Renal cortex interstitium (tissue), 11 donors: ENCODE data around the gene ADGRG6. TPM values are rescaled to one million over a fixed set of nuclear protein-coding genes. Genes with fewer than 3 reads are reported as not detected.
"Not testable (repeated sequence)": the region's sequence is repeated elsewhere in the genome, so short reads cannot be mapped to it uniquely, and the experiment has no call there.

Experiments used
- DNase-seq, 11 donors: peaks; one replicate each; pipeline ENCODE4 v3.0.0-alpha.2; 2013; ENCODE audit warnings: low read depth in 9 of 11, low spot score in 4 of 11; ENCODE audit errors: extremely low read depth in 1 of 11
- polyA plus RNA-seq, 3 donors: library from polyadenylated mRNA; unstranded; fragments of 120-200 nt; gene quantifications; one replicate each; pipeline ENCODE4 v1.2.1, GENCODE V29; 2013; ENCODE audit not compliant: insufficient read length in 3 of 3

ADGRG6 gene
- polyA plus RNA-seq, 3 donors = 24.1 to 28.4 (median 27.4) TPM

DNA sequence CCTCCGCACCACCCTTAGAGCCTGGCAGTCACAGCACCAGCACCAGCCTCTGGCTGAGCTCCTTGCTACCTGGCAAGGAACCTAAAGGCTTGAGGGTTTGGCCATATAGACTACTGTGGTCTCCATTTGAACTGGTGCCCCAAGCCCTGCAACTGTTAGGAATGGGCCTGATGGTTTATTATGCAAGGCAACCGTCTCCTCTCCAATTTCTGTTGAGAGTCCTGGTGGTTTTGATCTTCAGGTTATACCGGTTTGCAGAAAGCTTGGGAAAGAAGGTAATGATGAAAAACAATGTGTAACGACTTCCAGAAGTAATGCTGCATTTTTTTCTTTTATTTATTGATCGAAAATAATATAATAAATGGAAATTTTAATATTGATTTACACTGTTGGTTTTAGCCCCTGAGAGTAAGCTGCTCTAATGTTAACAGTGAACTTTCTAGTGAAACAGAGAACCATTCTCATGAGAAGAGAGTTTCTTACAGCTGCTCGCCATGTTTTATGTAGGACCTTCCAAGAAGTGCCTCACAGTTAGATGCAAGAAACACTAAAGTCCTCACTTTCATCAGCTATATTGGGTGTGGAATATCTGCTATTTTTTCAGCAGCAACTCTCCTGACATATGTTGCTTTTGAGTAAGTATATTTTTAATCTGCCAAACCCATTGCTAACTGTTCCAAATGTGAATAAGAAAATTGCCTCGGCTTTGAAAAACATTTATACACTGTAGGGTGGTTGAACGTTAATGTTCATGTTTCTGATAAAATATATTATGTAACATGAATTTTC, 112.8 kb downstream of the ADGRG6 start:
- no peak for DNase-seq

DNA sequence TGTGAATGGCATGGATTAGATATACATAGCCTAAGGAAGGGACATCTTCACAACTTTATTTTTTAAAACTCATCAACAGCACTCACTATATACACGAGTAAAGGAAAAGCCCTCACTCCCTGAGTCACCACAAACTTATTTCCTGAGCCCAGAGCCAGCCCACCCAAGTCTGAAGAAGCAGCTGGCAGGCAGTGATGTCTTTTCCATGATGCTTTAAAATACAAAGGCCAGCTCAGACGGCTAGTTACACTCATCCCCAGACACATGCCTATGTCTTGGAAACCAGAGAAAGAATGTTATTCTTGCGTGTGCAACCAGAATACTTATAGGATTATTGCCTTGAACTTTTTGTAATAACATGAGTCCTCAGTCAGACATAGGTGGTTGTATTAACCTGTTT, 114.4 kb downstream of the ADGRG6 start:
- DNase-seq = no peak

DNA sequence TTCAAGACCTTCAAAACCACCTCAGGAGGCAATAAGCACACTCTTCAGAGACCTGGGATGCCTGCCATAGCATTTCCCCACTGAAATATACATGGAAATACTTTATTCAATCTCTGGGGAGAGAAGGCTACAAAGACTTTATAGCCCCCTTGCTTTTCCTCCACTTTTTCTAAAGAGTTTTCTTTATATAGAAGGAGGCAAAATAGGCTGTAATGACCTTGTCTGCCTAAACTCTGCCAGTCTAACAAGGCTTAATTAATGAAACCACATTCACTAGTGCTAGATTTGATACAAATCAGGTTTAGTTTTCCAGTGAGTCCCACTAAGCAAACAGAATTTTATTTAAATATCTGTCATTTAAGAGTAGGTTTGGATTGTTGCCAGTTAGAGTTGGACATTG, 114.9 kb downstream of the ADGRG6 start:
- no peak for DNase-seq

DNA sequence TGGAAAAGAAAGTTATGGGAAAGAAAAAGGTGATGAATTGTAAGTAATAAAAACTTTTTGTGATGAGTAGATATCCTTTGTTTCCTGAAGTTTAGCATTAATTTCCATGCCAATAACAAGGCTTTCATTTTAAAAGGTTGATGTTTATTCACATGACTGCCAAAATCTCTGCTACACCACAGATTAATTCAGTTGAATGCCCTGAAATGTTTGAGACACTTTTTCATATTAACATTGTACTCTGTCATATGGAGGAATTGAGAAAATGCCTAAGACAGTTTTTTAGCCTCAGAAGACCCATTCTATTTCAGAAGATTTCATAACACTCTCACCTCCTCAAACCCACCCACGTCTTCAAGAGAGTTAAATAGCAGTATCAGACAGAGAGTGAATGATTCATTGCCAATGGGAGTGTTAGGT, 115.5 kb downstream of the ADGRG6 start:
- no peak for DNase-seq

DNA sequence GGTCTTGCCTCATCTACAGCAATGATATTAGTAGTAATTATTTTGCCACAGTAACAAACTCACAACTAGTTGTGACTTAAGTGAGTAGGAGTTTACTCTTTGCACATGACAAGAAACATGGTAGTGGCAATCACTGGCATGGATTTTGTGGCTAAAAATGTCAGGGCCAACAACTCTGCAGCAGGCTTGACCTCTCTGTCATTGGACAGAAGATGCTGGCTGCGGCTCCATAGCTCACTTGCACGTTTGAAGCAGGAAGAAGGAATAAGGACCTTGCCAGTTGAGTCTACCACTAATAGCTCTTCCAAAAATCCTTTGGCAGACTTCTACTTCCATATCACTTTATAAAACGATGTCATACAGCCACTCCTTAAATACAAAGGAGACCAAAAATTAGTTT, 117.3 kb downstream of the ADGRG6 start:
- no peak for DNase-seq

GRCh38 chr6:142420802-142421201, 119.0 kb downstream of the ADGRG6 start:
- no peak for DNase-seq

- no peak for DNase-seq
Observed at GRCh38 chr6:142421285-142422117, 119.7 kb downstream of the ADGRG6 start.

DNA sequence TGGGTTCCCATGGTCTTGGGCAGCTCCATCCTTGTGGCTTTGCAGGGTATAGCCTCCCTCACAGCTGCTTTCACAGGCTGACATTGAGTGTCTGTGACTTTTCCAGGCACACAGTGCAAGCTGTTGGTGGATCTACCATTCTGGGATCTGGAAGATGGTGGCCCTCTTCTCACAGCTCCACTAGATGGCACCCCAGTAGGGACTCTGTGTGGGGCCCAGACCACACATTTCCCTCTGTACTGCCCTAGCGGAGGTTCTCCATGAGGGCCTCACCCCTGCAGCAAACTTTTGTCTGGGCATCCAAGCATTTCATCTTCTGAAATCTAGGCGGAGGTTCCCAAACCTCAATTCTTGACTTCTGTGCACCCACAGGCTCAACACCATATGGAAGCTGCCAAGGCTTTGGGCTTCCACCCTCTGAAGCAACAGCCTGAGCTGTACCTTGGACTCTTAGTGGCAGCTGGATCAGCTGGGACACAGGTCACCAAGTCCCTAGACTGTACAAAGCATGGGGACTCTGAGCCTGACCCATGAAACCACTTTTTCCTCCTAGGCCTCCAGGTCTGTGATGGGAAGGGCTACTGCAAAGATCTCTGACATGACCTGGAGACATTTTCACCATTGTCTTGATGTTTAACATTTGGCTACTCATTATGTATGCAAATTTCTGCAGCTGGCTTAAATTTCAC, 124.8 kb downstream of the ADGRG6 start:
- DNase-seq = not testable (repeated sequence)

- not testable (repeated sequence) for DNase-seq
Observed at GRCh38 chr6:142428468-142428867, 126.7 kb downstream of the ADGRG6 start.

GRCh38 chr6:142429195-142429594, 127.4 kb downstream of the ADGRG6 start:
- no peak for DNase-seq

DNA sequence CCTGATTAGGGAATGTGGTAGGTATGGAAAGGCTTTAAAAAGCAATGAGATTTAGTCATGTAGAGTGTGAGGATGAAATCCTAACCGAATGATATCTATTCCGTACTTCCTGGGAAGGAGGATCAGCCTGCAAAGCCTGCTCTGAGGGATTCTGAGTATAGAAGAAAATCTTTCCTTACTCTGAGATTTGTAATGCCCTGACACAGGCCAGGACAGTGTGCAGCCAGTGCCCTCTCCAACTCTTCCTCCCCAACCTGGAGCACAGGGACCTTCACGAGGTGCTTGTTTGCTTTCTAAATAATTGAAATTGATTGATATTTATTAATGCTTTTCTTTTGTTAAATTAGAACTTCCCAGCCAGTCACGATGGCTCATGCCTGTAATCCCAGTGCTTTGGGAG, 131.6 kb downstream of the ADGRG6 start:
- DNase-seq = no peak

- no peak for DNase-seq
Observed at GRCh38 chr6:142438898-142439297, 137.1 kb downstream of the ADGRG6 start.

GRCh38 chr6:142440600-142441293, 138.9 kb downstream of the ADGRG6 start:
- DNase-seq = no peak

- no peak for DNase-seq
Observed at GRCh38 chr6:142441716-142442115, 139.9 kb downstream of the ADGRG6 start.

- DNase-seq = no peak
Observed at GRCh38 chr6:142443102-142443501, 141.3 kb downstream of the ADGRG6 start.

DNA sequence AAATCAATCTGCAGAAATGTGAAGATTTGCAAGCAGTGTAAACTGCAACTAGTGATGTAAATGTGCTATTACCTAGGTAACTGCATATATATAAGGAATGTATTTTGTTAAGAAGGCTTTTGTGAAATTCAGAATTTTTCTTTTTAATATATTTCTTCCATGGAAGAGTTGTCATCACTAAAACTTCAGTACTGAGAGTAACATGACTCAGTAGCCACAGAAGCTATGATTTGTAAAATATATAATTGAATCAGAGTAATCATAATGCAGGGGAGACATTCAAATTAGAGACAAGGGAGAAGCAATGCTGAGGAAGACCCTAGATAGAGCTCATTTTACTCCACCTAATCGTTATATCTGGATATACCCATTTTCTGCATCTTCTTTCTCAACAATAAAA, 141.7 kb downstream of the ADGRG6 start:
- no peak for DNase-seq

GRCh38 chr6:142444376-142444775, 142.6 kb downstream of the ADGRG6 start:
- DNase-seq = no peak

DNA sequence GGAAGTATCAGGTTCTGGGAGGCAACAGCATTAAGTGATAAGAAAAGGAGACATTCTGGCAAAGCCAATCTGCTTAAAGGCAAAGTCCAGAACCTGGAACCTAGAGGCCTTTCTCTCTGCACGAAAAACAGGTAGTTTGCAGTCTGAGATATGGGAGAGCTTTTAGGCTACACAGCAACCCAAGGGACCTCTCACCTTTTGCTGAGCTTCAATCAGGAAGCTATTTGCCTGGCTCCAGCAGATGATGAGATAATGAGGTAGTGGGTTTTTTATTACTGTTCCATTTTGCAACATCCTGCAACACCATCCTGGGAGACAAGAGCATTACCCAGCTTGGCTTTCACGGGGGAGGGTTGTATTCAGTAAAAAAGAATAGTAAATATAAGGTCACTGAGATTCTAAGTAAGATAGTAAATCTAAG, 143.1 kb downstream of the ADGRG6 start:
- DNase-seq = no peak

GRCh38 chr6:142446168-142446567, 144.4 kb downstream of the ADGRG6 start:
- DNase-seq = no peak
